ENCODE data around the gene JAK1.

DNA sequence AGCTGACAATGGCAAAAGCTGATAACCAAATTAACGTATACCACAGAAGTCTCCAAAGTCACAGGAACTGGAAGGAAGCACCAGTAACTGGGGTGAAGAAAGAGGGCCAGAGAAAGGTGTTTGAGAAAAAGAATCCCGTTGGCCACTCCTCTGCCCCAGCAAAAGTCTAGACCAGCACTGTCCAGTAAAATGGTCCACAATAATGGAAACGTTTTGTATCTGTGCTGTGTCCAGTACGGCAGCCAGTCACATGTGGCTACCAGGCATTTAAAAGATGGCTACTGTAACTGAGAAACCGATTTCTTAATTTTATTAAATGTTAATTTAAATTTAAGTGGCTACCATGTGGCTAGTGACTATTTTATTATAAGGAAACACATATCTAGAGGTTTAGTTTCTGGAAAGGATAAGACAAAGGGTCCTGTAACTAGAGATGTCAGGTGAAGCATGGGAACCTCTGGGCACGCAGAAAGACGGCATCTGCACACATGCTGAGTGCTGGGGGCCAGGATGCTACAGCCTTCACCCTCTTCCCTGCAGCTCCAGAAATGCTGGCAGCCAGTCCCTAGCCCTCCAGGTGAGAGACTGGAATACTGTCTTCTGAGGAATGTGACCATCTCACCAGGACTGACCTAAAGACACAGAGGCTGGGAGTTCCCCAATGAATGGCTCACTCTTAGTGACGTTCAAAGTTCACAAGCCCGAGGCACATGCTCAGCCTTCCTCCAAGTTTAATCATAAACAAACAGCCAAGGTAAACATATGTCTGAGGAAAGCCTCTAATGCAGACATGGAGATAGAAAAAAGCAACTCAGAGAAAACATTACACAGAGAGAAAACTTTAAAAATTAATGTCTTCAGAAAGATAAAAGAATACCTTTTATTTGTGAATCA, 50.7 kb downstream of the JAK1 start:
- TF ChIP-seq CTCF (IDR thresholded peaks at IDR 0.05) (no peak), EP300 (IDR thresholded peaks at IDR 0.05) (no peak), POLR2A (IDR thresholded peaks at IDR 0.05) (no peak), POLR2AphosphoS5 (IDR thresholded peaks at IDR 0.05) (no peak)
